Activated T-helper 9 cell treated with anti-CD3 and anti-CD28 coated beads, Interleukin-2, amount 50 U/mL, for 16 hours (primary cell): ENCODE results near the gene C1QA.

Experiments used
- DNase-seq: peaks from one replicate; pipeline ENCODE4 v3.0.0-alpha.2; 2020; ENCODE audit warnings: low read depth

C1QA gene

DNA sequence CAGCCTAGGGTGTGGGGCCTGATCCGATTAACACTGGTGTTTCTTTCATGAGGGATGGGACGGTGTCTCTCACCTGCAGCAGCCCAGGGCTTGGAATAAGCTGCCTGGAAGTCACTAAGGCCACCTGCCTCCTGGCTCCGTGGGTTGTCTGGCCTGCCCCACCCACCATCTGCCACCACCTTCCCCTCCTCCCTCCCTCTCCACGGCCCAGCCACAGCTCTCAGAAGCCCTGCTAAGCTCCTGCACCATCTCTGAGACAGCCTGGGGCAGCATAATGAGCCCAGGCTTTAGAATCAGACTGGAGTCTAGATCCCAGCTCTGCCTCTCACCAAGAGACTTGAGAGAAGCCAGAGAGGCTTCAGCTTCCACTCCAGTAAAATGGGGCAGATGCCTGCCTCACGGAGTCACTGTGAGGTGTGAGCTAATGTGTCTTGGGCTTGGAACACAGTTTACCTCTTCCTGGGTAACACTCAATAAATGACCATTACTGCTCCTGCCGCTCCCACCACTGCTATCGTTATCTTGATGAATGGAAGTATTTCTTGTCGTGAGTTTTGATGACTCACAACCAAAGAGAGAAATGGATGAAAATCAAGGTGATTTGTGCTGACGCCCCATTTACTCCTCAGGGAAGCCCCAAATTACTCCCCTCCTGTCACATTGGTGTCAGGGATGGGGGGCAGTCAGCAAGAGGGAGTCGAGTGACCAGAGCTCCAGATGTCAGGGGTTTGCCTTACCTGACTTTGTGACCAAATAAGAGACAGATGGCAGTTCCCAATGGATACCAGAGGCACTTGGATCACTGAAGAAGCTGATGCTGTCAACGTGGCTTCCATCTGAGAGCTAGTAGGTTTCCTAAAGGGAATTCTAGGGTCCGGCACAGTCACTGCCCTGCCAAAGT is 23.5 kb upstream of the C1QA start:
- DNase-seq: no peak

DNA sequence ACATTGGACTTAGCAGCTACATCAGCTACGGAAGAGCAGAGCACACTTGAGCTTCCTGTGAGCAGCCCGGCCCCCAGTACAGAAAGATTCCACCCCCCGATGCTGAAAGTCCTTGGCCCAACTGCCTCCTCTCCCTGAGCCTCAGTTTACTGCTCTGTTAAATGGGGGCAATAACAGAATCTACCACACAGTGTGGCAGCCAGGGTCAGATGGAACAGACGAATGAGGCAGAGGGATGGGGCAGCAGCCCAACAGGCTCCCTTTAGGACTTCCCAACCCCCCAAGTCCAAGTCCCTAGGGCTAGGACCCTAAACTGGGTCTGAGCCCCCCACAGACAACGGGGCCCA is 22.9 kb upstream of the C1QA start:
- DNase-seq: no peak

DNA sequence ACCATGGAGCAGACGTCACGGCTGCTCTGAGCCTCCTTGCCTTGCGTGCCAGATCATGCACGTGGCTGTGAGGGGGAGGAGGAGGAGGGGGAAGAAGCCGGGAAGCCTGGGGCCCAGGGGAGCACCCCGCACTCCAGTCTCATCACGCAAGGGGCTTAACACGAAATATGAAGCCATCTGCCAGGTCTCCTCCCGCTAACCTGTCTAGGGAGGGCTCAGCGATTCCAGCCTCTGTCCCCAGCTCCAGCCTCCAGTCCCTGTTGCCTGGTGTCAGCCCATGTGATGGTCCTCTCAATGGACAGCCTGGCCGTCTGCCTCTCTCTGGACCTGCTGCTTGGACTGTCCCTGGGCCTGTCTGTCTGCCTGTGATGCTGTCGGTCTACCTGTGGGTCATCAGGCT is 22.5 kb upstream of the C1QA start:
- DNase-seq: no peak

DNA sequence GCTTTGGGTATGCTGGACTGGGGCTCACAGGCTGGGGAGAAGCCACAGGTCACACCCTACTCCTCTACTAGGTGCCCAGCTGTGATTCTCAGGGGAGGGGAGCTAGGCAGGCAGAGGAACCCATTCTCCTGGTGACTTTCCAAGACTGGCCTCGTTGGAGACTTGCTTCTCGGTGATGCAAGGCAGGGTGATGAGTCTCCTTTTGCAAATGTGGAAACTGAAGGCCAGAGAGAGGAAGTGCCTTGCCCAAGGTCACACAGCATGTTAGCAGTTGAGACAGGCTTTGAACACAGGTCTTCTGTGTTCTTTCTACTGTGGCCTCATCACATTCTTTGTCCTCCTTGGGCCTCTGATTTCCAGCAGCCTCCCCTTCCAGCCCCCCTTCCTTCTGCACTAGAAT is 20.5 kb upstream of the C1QA start:
- no peak for DNase-seq

DNA sequence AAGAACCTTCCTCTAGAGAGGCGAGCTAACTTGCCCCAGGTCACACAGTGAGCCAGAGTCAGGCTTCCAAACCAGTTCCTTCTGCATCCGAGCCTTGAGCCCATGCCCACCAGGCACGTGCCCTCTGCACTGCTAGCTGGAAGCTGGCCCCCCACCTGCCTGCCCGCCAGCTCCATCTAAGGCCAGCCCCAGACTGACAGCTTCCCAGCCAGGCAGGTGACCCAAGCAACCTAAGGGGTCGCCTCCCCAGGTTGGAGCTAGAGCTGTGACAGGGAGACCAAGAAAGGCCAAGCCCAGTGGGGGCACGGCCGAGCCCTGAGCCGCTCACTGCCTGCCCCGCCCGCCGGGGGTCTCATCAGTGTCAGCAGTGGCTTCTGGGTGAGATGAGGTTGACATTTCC is 19.9 kb upstream of the C1QA start:
- no peak for DNase-seq

DNA sequence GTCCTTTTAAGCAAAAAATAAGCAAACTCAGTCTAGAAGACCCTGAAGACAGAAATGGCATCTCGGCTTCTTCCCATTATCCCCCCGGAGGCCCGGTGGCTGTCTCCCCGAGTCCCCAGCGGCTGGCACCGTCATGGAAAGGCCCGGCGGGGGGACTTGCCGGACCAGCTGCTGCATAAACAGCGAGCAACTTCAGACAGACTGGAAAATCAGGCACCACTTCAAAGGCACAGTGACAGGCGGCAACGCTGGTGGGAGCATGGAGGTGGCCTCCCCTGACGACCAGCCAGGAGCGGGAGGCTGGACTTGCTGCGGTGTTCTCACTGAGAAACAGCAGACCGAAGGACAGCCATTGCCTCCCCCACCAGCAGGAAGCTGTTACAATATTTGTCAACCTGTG is 18.4 kb upstream of the C1QA start:
- no peak for DNase-seq

DNA sequence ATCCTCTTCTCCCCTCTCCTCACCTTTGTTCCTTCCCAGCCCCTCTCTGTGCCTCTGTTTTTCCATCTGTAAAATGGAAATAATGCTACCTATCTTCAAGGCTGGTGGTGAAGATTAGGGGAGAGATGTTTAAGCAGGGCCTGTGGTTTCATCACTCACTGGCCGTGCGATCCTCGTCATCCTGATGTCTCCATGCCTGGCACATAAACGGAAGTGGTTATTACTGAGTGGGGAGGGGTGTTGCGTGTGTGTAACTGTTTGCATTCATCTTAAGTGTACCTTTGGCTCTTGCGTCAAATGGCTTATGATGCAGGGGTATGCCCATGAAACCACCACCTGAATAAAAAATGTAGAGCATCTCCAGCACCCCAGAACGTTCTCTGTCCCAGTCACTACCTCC is 17.2 kb upstream of the C1QA start:
- no peak for DNase-seq

DNA sequence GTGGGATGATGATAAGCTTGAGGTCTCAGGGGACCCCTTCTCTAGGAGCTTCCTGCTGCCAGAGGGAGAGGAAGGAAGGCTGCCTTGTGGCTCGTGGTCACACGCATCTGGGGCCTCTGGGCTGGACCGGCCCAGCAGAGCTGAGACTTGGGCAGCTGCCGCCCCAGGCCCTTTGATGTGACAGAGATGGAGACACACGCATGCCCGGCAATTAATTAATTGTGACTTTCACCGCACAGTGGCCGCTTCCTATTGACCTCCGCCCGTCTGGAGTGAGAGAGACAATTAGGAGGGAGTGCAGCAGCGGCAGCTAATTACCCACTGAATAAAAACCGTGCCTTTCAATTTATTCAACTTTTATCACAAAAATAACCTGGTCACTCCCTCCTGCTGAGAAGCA is 16.6 kb upstream of the C1QA start:
- DNase-seq: no peak

DNA sequence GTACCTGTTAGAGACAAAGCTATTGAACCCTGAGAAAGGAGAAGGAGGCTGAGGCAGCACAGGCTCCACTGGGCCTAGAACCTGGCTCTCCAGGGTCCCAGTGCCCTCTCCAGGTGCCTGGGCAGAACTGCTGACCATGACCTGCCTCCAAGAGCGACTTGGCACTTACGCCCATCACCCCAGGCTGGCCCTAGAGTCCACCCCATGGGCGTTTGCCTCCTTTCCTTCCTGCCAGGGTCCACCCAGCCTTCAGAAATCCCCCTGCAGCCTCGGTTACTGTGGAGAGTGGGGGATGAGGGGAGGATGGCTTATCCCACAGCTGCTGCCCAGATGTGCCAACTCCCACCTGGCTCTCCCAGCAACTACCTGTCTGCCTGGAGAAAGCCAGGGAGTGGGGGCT is 14.7 kb upstream of the C1QA start:
- DNase-seq: no peak

DNA sequence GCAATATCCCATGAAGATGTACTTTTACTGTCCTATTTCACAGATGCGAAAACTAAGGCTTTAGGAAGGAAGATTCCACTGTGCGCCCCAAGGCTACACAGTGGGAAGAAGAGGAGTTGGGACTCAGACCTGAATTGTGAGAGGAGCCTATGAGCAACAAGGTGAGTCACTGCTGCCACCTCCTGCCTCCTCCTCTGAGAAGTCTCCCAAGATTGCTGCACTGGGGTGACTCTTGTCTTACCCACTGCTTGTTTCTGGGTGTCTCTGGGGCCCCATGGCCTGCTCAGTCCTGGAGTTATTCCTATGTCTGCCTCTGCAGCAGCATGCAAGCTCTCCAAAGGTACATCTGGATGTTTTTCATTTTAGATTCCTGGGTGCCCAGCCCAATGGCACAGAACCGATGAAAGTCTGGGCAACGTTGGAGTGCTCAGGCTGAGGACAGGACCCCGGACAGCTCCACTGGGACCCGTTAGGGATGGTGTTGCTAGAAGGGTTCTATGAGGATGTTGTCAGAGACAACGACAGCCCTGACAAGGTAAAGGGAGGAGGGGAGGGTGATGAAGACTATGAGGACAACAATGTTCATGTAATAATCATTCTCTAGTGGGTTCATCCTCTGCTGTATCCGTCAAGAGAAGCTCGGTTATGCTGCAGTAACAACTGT is 11.0 kb upstream of the C1QA start:
- no peak for DNase-seq

DNA sequence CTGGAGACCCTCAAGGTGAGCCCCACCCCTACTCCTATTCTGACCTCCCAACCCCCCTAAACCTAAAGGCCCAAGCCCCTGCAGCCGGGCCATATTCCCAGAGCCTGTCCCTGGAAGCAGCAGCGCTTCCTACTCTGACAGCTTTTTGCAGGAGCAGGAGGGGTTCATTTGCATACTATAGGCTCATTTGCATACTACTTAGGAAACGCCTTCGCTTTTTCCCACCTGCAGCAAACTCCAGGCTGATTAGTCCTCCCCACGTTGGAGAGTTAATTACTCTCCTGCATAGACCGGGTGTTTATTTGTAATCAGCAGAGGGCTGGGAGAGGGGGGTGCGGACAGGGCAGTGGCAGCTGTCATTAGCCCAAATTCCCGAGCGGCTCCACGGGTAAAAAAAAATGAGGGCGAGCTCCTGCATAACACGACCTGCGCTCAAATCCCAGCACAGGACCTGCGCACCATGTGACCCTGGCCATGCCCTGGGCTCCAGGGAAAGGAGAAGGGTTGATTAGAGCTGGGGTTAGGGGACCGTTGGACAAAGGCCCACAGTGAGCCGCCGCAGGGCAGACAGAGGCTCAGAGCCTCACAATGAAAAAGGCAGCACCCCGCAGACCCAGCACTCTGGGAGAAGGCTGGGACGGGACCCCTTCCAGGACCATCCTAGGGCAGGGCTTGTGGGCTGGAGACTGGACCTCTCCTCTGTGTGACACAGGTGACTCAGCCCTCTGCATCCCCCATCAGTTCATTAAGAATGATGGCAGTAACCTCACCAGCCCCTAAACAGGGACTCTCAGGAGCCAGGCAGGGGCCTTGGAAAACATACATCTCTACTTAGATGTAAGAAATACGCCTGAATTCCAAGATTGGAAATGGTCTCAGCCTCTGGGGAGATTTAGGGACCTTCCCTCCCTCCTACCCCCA is 9.9 kb upstream of the C1QA start:
- DNase-seq: no peak

DNA sequence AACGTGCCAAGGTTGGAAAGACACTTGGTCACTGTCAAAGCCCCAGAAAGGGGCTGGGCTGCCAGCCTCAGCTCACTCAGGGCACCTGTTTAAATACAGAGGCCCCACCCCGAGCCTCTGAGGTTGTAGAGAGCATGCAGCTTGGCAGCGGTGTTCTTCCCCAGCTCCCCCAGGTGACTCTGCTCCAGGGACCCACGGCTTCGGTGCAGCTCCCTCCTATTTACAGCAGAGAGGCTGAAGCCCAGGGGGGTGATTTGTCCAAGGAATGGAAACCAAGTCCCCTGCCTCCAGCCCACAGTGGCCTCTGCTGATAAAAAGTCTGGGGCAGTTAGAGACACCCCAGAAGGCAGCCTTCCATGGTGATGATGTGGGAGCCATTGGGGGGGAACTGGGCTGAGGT is 9.1 kb upstream of the C1QA start:
- DNase-seq: no peak

DNA sequence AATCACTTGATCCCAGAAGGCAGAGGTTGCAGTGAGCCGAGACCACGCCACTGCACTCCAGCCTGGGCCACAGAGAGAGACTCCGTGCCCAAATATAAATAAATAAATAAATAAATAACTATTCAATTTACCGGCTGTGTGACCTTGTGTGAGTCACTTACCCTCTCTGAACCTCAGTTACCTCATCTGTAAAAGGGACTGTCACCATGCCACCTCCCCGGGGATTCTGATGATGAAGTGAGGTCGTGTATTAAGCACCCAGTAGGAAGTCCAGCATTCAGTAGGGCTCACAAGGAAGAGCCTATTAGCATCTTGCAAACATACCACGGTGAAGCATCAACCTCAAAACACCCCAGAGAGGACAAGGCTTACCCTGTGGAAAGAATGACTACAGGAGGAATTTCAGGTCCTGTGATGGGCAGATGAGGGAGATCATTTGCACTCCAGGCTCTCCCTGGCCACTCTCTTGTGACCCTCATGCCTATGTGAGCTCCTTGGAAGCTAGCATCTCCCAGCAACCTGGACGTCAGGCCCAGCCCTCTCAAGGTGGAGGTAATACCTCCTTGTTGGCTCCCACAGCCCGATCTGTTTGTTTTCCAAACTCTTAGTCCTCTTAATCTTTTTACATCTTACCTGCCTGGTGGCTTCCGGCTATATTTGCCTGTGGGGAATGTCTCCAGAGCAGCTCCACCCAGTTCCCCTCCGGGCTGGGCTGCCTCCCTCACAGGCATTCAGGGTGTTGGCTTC is 7.6 kb upstream of the C1QA start:
- DNase-seq: no peak

DNA sequence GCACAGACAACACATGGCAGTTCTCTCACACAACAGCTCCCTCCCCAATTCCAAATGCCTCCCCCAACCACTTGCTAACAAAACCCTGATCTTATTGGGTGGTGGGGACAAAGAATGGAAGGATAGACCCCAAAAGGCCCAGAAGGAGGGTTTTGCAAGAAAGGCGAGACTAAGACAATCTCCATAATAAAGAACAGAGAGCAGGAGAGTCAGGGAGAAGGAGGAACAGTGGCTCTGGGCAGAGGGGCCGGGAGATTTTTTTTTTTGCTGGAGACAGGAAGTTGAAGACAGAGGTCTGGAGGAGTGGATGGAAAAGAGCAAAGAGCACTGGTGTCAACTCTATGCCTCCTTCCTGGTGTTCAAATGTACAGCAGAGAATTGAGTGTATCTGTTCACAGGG is 6.5 kb upstream of the C1QA start:
- no peak for DNase-seq

DNA sequence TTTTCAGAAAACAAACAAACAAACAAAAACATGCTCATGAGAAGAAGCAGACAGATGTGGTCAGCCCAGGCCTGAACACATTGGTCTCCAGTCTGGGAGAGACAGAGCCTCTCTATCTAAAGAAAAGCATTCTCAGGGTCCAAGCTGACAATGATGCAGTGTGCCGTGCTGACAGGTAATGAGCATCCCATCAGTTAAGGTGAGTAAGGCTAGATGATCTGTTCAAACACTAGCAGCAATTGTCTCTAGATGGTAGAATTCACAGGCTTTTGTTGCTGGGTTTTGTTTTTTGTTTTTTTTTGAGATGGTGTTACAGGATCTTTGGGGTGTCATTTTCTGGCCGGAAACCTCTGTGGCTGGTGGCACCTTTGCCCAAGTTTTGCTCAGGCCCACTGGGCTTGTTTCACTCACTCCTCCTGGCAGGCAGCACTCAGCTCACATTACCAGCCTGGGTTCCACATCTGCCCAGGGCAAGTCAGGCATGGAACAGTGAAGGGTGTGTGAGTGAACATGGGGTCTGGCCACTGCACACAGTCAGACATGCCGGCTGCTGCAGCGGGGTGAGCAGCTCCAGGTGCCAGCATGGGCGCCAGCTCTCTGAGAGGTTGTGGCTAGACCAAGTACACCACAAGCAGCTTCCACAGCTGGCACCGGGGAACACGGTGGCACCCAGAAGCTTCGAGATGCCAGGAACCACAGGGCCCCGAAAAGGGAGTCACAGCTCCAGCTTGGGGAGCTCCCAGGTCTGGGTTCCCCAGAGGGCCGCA is 2.5 kb upstream of the C1QA start:
- DNase-seq: no peak

DNA sequence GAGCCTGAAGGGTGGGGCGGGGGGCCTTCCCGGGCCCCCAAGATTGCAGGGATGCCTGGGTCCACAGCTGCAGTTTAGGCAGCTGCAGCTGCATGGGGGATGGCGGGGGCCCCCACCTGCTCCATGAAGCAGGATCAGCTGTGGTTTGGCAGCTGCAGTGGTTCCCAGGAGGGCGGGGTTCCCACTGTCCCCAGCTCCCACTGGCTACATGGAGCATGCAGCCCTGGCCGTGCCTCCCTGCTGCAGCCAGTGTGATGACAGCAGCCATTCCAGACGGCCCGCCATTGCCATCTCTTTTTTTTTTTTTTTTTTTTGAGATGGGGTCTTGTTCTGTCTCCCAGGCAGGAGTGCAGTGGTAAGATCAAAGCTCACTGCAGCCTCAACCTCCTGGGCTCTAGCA is 992 bp upstream of the C1QA start:
- DNase-seq: no peak

DNA sequence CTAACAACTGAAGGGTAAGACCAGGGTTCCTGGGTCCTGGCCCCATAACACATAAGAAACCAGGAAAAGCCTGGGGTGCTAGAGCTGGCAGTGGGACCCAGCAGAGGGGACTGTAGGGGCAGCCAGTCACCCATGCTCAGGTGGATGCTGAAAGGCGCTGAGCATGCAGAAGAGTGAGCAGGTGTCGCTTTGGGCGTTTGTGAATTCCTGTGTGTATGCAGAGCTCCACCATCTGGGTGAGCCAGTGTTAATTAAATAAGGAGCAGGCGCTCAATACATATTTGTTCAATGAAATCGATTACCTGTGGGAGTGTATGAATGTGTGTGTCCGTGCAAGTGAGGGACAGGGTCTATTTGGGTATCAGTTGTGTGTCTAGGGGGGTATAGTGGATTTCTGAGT is 499 bp downstream of the C1QA start:
- no peak for DNase-seq

DNA sequence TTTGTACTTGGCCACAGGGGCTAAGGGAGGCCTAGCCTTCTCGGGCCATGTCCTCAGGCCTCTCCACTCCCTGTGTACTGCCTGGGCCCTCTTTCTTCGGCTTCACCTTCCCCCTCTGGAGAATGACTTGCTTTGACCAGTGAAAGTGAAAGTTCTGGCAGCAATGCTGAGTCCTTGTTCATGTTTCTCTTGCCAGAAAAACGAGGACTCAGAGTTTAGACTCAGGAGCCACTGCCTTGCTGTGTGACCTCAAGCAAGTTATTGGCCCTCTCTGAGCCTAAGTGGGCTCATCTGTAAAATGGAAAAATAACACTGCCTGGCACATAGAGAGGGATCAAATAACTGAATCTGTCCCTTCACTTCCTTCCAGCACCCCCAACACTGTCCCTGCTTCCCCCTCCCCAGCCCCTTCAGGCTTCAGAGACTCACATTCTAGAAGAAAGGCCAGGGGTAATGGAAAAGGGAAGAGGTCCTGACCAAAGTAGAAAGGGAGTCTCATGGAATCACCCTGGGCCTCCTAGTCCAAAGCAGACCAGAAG is 1.5 kb downstream of the C1QA start:
- DNase-seq: no peak

DNA sequence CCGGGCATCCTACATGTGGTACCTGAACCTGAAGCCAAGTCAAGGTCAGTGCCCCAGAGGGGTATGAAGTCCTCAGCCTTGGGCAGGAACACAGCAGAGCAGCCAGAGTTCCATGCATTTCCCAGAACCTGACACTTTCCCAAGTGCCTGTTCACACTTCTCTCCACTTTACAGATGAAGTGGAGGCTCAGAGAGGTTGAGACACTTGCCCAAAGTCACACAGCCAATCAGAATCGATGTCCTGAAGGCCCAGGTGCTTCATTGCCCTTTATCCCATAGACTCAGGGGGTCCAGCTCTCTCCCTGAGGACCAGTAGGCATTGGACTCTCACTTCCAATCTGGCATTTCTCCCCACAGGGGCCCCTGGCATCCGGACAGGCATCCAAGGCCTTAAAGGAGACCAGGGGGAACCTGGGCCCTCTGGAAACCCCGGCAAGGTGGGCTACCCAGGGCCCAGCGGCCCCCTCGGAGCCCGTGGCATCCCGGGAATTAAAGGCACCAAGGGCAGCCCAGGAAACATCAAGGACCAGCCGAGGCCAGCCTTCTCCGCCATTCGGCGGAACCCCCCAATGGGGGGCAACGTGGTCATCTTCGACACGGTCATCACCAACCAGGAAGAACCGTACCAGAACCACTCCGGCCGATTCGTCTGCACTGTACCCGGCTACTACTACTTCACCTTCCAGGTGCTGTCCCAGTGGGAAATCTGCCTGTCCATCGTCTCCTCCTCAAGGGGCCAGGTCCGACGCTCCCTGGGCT is 2.2 kb downstream of the C1QA start:
- DNase-seq: no peak

DNA sequence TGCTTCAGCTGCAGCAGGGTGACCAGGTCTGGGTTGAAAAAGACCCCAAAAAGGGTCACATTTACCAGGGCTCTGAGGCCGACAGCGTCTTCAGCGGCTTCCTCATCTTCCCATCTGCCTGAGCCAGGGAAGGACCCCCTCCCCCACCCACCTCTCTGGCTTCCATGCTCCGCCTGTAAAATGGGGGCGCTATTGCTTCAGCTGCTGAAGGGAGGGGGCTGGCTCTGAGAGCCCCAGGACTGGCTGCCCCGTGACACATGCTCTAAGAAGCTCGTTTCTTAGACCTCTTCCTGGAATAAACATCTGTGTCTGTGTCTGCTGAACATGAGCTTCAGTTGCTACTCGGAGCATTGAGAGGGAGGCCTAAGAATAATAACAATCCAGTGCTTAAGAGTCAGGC is 2.9 kb downstream of the C1QA start:
- no peak for DNase-seq
